Activated CD8-positive, alpha-beta memory T cell treated with anti-CD3 and anti-CD28 coated beads for 4 hours (primary cell): ENCODE measurements around the gene CNOT4.
"Not testable (repeated sequence)": the region's sequence is repeated elsewhere in the genome, so short reads cannot be mapped to it uniquely, and the experiment has no call there.

ENCODE experiments used
- DNase-seq, 2 donors: peaks; one replicate each; pipeline ENCODE4 v3.0.0-alpha.2; 2020; ENCODE audit warnings: low read depth in 2 of 2

Gene CNOT4

DNA sequence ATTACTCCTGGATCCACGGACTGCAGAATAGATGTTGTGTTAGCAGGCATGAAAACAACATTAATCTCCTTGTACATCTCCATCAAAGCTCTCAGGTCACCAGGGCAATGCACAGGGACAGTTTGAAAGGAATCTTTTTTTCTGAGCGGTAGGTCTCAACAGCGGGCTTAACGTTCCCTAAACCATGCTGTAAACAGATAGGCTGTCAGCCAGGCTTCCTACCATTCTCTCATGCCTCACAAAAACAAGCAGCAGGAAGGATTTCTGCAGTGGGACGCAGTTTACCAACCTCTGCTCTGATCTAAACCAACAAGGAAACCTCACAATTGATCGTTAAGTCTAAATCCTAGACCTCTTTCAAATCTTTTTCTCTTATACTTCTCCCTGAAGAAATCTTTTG is 50.8 kb downstream of the CNOT4 start:
- DNase-seq: no peak

DNA sequence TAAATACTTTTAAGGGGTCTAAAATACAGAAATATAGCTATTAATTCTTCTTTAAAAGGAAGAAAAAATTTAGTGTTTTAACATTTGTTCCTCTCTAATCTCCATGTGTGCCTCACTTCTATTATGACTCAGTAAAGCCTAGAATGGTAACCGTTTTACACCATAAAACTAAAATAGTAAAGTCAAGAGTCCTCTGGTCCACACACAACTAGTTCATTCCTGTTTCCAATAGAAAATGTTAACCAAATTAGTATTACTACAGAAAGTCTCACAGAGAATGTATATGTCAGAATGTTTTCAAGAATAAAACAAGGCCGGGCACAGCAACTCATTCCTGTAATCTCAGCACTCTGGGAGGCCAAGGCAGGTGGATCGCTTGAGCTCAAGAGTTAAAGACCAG is 55.8 kb downstream of the CNOT4 start:
- no peak for DNase-seq

DNA sequence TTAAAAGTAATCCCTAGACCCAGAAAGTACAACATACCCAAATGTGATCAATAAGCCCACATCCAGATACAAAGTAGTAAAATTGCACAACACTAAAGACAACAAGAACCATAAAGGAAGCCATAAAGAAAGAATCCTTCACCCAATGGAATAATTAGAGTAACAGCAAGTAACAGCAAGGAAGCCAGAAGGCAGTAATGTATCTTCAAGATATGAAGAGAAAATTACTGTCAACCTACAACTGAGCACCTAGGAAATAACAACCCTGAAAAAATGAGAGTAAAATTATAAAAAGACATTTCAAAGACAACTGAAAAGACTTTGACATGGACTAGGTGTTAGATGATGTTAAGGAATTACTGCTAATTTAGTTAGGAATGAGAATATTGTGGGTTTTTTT is 60.5 kb downstream of the CNOT4 start:
- no peak for DNase-seq

DNA sequence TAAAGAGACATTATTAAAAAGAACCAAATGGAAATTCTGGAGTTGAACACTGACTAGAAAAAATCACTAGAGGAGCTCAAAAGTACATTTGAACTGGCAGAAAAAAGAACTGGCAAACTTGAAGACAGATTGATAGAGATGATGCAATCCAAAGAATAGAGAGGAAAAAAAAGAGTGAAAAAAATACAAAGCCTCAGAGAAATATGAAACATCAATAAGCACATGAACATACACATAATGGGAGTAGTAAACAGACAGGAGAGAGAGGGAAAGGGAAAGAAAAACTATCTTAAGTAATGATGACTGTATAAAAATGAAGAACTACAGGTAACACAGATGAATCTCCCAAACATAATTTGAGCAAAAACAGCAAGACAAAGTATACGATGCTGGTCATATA is 61.1 kb downstream of the CNOT4 start:
- DNase-seq: no peak

DNA sequence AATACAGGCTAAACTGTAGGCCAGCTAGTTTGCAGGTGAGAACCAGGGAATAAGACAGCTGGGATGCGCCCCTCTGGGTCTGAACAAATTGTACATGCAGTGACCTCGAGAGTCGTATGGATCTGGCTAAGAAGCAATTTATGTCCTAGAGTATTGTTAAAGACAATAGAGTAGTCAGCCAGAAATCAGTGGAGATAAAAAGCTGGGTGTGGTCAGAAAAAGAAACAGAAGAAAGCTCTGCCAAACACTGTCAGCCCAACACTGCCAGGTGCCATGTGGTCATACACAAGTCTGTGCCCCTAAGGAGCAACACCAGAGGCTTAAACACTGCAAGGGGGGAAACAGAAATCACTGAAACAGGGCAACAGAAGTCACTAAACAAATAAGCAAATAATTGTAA is 62.2 kb downstream of the CNOT4 start:
- no peak for DNase-seq

DNA sequence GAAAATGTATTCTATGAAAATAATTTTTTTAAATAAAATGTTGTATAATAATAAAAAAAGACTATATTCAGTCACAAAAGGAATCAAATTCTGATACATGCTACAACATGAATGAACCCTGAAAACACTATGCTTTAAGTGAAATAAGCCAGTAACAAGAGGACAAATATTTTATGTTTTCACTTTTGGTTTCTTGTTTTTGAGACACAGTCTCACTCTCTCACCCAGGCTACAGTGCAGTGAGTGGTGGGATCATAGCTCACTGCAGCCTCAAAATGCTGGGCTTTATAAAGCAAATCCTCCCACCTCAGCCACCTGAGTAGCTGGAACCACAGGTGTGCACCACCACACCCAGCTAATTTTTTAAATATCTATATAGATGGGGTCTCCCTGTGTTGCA is 64.2 kb downstream of the CNOT4 start:
- DNase-seq: no peak

DNA sequence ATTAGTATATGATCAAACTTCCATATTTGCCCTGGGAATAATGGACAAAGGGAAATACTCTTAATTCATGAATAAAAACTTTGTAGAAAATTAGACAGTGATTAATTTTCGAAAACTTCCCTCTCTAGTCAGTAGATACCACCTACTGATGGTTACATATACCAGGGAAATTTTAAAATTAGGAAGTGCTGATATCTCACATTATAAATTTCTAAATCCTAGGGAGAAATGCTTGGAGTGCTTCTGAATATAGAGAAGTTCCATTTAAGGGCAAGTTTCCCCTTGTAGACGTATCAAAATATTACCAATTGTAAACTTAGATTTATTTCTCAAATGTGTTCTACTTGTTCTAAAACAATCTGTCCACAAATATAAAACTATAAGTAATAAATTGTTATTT is 64.6 kb downstream of the CNOT4 start:
- not testable (repeated sequence) for DNase-seq

DNA sequence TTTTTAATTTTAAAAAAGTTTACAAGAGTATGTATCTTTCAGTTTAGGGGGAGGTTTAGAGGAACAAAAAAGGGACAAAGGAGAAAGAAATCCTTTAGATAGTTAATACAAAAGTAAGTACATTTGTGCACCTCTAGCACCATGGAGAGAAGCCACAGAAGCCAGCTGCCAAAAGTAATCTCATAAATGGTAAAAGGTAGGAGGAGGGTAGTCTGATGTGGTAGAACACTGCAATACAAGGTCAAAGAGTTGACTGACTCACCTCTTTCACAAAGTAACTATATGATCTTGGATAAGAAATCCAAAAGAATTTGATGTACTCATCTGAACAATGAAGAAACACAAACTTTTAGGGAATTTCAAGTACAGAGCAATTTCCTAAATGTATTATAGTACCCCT is 68.1 kb downstream of the CNOT4 start:
- DNase-seq: no peak

DNA sequence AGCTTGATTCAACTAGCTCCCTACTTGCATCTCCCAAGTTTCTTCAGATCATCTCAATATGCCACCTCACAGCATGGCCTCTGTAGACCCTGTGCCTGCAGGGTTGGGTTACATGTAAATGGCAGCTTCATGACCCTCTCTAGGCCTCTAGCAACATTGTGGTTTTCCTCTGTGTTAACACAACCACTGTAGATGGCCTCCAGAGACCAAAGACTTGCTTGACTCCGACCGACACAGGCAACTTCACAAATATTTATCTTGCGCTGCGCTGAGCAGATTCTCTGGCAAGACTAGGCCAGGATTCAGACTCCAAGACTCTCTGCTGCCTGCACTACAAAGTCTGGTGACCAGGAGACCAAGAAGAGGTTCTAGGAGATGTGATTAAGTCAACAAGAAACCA is 75.9 kb downstream of the CNOT4 start:
- DNase-seq: no peak

DNA sequence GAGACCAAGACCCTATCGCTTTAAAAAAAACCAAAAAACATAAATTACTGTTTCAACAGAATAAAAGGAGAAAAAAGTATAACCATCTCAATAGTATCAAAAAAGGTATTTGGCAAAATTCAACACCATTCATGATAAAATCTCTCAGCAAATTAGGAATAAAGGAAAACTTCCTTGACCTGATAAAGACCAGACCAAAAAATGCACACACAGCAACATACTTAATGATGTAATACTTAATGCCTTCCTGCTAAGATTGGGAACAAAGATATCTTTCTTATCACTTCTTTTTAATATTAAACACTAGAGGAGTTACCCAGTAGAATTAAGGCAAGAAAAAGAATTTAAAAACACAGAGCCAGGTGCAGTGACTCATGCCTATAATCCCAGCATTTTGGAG is 79.3 kb downstream of the CNOT4 start:
- DNase-seq: no peak

DNA sequence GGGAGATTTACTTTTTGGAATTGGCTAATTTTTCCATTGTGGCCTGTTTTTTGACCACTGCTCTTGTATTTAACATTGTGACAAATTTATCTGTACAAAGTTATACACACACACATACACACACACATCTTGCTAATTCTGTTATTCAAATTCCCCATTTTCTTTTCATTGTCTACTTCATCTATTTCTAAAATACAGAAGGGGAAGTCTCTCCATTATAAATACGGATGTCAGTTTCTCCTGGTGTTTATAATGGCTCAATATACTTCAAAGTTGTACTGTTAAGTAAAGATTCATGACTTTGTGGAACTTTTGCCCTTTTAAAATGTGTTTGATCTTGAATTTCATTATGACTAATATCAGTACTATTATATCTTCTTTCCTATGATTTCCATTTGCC is 81.0 kb downstream of the CNOT4 start:
- no peak for DNase-seq

DNA sequence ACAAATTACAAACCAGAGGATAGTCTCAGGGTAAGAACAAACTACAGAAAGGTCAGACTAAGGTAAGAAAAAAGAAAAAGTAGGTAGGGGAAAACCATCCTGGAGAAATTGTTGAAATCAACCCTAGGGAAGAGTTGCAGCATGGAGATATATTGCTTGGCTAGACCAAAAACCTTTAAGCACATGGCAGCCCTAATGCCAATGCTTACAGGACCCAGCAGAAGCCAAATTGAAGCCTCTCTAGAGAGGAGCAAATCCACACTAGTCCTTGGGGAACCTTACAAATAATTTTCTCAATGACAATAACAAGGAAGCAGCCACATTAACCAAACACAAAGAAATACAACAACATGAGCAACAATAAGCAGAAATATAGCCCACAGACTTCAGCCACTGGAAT is 81.9 kb downstream of the CNOT4 start:
- no peak for DNase-seq

DNA sequence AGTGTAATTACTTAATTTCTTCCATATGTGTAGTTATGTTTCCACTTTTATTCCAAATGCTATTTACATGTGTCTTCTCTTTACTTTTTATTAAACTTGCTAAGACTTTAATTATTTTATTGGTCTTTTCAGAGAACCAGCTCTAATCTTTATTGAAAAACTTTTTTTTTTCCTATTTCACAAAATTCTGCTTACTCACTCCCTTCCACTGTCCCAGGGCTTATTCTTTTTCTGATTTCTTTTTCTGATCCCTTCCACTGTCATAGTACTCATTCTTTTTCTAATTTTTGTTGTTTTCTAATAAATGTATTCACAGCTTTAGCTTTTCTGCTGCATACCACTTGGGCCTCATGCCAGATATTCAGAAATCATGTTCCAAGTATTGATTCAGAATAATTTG is 82.7 kb downstream of the CNOT4 start:
- no peak for DNase-seq

DNA sequence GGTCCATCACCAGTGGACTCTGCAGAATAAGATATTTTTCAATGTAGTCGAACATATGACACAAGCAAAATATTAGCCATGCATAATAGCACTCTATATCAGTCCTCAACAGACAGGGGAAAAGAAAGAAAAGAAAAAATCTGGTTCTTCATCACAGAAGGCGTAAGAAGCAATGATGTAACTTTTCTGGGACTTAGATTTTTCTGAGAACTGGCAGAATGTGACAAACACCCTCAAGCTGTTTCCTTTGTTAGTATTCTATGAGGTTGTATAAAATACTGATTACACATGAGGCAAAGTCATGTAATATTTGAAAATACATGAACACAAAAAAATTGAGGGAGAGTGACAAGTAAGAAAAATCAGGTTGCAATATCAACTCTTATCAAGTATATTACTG is 84.9 kb downstream of the CNOT4 start:
- DNase-seq: no peak

DNA sequence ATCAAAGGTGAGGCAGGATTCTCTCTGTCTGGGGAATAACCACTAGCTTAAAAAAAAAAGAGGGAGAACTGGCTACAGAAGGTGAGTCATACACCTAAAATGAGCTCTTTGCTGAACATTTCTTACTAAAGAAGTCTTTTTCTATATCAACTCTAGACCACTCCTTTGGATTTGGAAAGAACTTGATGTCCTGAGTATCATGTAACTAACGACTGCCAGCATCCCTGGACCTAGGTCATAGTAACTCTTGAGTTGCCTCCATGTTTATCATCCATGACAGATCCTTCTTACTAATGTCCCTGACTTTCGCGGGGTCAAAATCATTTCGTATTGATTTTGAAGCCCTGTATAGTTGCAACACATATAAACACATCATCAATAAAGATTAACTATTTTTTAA is 89.1 kb downstream of the CNOT4 start:
- no peak for DNase-seq

DNA sequence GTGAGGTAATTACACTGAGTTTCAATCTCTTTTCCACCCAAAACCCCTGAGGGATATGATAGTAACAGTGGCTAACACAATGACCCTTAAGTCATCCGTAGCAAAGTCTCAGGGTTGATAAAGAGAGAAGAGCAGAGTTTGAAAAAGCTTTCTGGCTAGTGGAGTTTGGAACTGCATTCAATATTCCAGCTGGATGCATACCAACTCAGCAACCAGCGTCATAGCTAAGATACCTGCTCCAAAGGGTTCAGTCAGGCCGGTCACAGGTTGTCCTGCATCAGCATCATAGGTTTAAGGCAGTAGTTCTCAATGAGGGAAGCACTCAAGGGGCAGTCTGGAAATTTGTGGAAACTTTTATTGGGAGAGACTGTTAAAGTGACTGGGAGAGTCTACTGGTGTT is 93.5 kb downstream of the CNOT4 start:
- DNase-seq: no peak

DNA sequence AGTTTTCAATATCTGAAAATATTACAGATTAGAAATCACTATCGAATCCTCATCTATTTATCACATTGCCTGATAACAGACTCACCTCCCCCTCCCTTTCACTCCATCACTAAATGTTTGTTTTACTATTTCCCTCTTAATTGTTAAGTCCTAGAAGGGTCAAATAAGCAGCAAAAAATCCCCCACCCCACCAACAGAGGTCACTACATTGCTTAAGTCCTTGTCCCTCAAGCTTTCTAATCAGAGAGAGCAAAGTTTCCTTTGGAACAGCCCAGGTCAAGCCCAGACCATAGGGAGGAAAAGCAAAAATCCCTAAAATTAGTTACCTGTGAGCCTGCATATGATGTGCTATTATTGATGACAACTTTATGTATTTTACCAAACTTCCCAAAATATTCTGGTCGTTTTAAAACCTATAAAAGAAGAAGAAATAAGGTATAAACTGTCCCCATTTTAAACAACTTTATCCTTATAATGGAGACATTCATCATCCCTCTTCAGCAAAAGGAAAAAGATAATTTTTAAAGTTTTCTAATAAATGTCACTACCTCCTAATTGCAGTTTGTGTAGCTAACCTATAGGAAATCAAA is 95.0 kb downstream of the CNOT4 start:
- DNase-seq: no peak

DNA sequence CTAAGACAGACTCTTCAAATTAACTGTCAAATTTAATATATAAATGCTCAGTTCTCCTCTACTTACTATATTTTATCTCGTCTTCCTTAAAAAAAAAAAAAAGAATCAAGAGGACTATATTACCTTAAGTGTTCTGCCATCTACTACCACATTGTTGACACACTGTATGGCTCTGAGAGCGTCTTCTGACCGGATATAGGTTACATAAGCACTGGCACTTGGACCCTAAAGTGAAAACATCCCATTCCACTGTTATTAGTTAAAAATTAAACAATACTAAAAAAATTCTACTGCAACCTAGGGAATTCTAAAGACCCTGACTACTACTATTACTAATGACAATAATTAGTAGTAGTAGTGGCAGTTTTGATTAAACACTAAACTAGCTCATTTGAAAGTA is 95.7 kb downstream of the CNOT4 start:
- DNase-seq: no peak

DNA sequence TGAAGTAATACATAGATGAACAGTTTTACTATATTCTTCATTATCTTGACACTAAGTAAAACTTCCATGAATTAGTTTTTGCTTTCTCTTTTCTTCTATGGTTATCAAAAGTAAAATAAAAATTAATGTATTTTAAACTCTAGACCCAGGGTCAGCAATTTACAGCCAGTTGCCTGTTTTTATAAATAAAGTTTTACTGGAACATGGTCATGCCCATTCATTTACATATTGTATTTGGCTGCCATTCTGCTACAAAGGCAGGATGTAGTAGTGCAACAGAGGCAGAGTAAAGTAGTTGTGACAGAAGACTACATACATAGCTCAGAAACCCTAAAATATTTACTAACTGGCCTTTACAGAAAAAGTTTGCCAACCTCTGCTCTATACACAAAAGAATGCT is 98.8 kb downstream of the CNOT4 start:
- no peak for DNase-seq

DNA sequence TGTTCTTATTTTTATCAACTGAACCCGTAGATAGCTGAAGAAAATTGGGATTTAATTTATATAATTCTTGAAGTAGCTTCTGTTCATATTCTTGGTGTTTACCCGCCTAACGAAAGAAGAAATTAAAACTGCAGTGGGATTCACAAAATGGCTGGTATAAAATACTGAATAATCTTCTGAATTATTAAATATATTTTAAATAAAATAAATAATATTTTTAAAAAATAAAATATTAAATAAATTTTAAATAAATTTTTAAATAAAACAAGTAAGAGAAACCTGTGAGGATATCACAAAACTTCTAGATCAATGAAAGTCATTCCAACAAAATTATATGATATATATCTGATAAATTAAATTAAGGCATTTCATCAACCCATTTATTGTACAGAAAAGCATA is 99.4 kb downstream of the CNOT4 start:
- no peak for DNase-seq

DNA sequence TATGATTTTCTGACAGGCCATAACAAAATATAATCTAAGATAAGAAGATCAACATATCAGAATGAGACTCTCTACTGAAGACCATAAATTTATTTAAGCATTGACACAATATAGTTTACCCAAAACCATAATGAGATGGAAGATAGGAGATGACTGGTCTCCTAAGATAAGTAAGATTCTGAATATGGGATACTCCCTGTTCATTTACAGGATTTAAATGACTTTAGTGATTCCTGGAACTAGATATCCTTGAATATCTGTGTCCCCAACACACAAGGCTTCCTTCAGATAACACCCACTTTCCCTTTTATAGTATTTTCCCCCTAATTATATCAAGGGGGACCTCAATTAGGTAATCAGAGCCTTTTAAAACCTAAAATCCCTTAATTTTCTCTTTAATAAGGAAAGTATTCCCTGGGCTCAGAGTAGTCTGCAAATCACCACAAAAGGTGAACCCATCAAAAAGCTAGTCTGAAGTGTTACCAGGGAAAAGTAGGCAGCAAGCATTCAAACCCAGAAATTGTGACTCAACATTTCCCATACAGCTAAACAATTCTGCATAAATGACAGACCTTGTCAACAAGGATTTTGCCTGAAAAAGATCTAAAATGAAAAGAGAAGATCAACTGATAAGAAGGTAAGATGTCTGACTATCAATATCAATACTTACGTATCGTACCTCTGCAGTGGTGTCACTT is 99.9 kb downstream of the CNOT4 start:
- DNase-seq: no peak

DNA sequence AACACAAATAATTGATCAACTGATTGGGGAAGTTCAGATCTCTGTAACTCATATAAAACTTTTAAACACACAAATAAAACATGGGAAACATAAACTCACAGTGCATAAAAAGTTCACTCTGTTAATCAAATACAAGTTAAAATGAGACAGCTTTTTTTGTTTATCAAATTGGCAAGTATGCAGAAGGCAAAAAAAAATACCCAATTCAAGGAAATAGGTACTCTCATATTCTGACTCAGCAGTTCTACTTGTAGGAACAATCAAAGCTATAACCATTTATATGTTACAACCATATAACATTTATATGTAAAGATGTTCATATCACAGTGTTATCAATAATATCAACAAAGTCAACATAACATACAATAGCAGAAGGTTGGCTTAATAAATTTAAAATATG is 102.0 kb downstream of the CNOT4 start:
- no peak for DNase-seq

DNA sequence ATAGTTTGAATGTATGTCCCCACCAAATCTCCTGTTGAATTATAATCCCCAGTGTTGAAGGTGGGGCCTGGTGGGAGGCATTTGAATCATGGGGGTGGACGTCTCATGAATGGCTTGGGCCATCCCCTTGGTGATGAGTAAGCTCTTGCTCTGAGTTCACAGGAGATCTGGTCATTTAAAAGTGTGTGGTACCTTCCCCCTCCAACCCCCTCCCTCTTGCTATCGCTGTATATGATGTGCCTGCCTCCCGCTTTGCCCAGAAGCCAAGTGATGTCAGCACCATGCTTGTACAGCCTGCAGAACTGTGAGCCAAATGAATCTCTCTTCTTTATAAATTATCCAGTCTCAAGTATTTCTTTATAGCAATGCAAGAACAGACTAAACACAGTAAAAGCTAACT is 103.0 kb downstream of the CNOT4 start:
- DNase-seq: no peak

DNA sequence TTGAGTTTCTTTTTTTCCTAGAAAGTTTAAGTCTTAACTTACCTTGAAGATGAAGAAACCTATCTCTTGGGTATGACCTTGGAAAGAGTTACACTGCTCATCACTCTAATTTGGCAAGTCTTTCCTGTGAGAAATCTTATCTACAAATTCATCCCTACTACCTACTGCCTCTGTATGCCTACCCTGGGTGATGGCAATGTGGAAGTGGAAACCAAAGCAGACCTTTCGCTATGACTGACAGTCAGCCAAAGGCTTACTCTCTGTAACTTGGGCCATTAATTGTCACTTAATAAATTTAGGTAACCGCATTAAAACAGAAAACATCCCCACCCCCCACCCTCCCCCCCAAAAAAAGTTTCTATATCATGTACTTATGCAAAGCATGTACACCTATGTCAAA is 103.9 kb downstream of the CNOT4 start:
- DNase-seq: no peak
